Mesenchymal stem cell (in vitro differentiated cells and primary cell): ENCODE data around the gene PHTF2.

Experiments used
- DNase-seq: peaks from one replicate; pipeline ENCODE4 v3.0.0-alpha.2; 2013
- H2AFZ ChIP-seq: one replicate; pipeline ENCODE4 v1.6.1; 2013; ENCODE audit warnings: low read depth, mild to moderate bottlenecking, control low read depth, inconsistent platforms, low read length, moderate library complexity
- H2AK5ac ChIP-seq: 2 replicates; pipeline ENCODE4 v1.6.1; 2013; ENCODE audit warnings: low read length, moderate library complexity, mild to moderate bottlenecking, inconsistent platforms; ENCODE audit not compliant: severe bottlenecking
- H2BK120ac ChIP-seq: one replicate; pipeline ENCODE4 v1.6.1; 2013; ENCODE audit warnings: low read depth, mild to moderate bottlenecking, inconsistent platforms, low read length, moderate library complexity
- H2BK12ac ChIP-seq, 2 experiments: one replicate each; pipeline ENCODE4 v1.6.1; 2013; ENCODE audit warnings: inconsistent platforms in 2 of 2, low read length in 2 of 2, mild to moderate bottlenecking in 2 of 2, moderate library complexity in 2 of 2, control low read depth in 1 of 2
- H2BK15ac ChIP-seq: one replicate; pipeline ENCODE4 v1.6.1; 2013; ENCODE audit warnings: mild to moderate bottlenecking, low read depth, inconsistent platforms; ENCODE audit not compliant: poor library complexity, severe bottlenecking
- H2BK5ac ChIP-seq: 2 replicates; pipeline ENCODE4 v1.6.1; 2013; ENCODE audit warnings: low read depth, mild to moderate bottlenecking, low read length, control low read depth, inconsistent platforms; ENCODE audit not compliant: poor library complexity, severe bottlenecking
- H3K14ac ChIP-seq, 2 experiments: one replicate each; pipeline ENCODE4 v1.6.1; 2013; ENCODE audit warnings: inconsistent platforms in 2 of 2, low read length in 2 of 2, control low read depth in 1 of 2, mild to moderate bottlenecking in 1 of 2, moderate library complexity in 1 of 2
- H3K18ac ChIP-seq, 2 experiments: one replicate each; pipeline ENCODE4 v1.6.1; 2013; ENCODE audit warnings: inconsistent platforms in 2 of 2, low read length in 2 of 2, control low read depth in 1 of 2, low read depth in 1 of 2, mild to moderate bottlenecking in 1 of 2
- H3K23ac ChIP-seq, 2 experiments: one replicate each; pipeline ENCODE4 v1.6.1; 2013; ENCODE audit warnings: inconsistent platforms in 2 of 2, low read length in 2 of 2, mild to moderate bottlenecking in 2 of 2, moderate library complexity in 2 of 2, control low read depth in 1 of 2
- H3K27ac ChIP-seq: 2 replicates; pipeline ENCODE4 v1.5.1; 2013; ENCODE audit warnings: mild to moderate bottlenecking, moderate library complexity, low read length, control low read depth, inconsistent platforms; ENCODE audit not compliant: poor library complexity, severe bottlenecking
- H3K27me3 ChIP-seq, 2 experiments: 2 replicates each; pipeline versions ENCODE4 v1.6.1 to v1.7.0; 2013; ENCODE audit warnings: low read length in 2 of 2, mild to moderate bottlenecking in 2 of 2, moderate library complexity in 2 of 2, control low read depth in 1 of 2, inconsistent platforms in 1 of 2; ENCODE audit not compliant: control insufficient read depth in 1 of 2, insufficient read depth in 1 of 2
- H3K36me3 ChIP-seq, 2 experiments: 2 replicates each; pipeline versions ENCODE4 v1.6.1 to v1.7.0; 2013; ENCODE audit warnings: low read length in 2 of 2, control low read depth in 1 of 2, inconsistent platforms in 1 of 2, low read depth in 1 of 2, mild to moderate bottlenecking in 1 of 2; ENCODE audit not compliant: insufficient read depth in 2 of 2, control insufficient read depth in 1 of 2
- H3K4ac ChIP-seq, 2 experiments: one replicate each; pipeline ENCODE4 v1.6.1; 2013; ENCODE audit warnings: inconsistent platforms in 2 of 2, low read length in 2 of 2, mild to moderate bottlenecking in 2 of 2, moderate library complexity in 2 of 2, control low read depth in 1 of 2, low read depth in 1 of 2
- H3K4me1 ChIP-seq: 2 replicates; pipeline ENCODE4 v1.6.1; 2013; ENCODE audit warnings: low read depth, low read length, control low read depth; ENCODE audit not compliant: control insufficient read depth, insufficient read depth
- H3K4me2 ChIP-seq: 2 replicates; pipeline ENCODE4 v1.6.1; 2013; ENCODE audit warnings: low read length, mild to moderate bottlenecking, inconsistent platforms; ENCODE audit not compliant: poor library complexity, severe bottlenecking
- H3K4me3 ChIP-seq, 2 experiments: 2 replicates each; pipeline versions ENCODE4 v1.5.1 to v1.7.0; 2013; ENCODE audit warnings: low read length in 2 of 2, mild to moderate bottlenecking in 2 of 2, control low read depth in 1 of 2, low read depth in 1 of 2; ENCODE audit not compliant: insufficient read depth in 1 of 2
- H3K79me1 ChIP-seq: replicated peaks from 2 replicates; pipeline ENCODE4 v1.6.1; 2013; ENCODE audit warnings: mild to moderate bottlenecking, control low read depth, low read length, inconsistent platforms; ENCODE audit not compliant: poor library complexity, severe bottlenecking
- H3K9ac ChIP-seq: 2 replicates; pipeline ENCODE4 v1.7.0; 2013; ENCODE audit warnings: mild to moderate bottlenecking, low read length, moderate library complexity
- H3K9me3 ChIP-seq: 2 replicates; pipeline ENCODE4 v1.7.0; 2013; ENCODE audit warnings: mild to moderate bottlenecking, low read length; ENCODE audit not compliant: control insufficient read depth
- H4K8ac ChIP-seq: one replicate; pipeline ENCODE4 v1.6.1; 2013; ENCODE audit warnings: inconsistent platforms, mild to moderate bottlenecking, low read length, moderate library complexity
- H4K91ac ChIP-seq: one replicate; pipeline ENCODE4 v1.6.1; 2013; ENCODE audit warnings: mild to moderate bottlenecking, low read length, inconsistent platforms
- WGBS: methylation state at CpG from one replicate; pipeline ENCODE4 v1.1.7; 2013; ENCODE audit warnings: mixed read lengths; 5-methylcytosine and 5-hydroxymethylcytosine counted together

PHTF2 gene

GRCh38 chr7:77985232-77985973, 186.8 kb downstream of the PHTF2 start:
- Histone ChIP-seq H2BK12ac (no peak overlapping the region), H3K9ac (no peak overlapping the region), H3K27me3 (peaks cover 0 to 3% of the 10 kb centered on the region in 2 experiments), H3K27ac (no peak overlapping the region), H3K9me3 (no peaks in the 10 kb centered on the region), H3K14ac (no peak overlapping the region), H3K4ac (no peak overlapping the region), H3K79me1 (no peaks in the 10 kb centered on the region), H3K4me1 (no peaks in the 10 kb centered on the region), H4K91ac (peak overlapping the region; percentile 50), H2BK120ac (no peak overlapping the region), H2BK15ac (no peak overlapping the region), H3K36me3 (peaks cover 0 to 3% of the 10 kb centered on the region in 2 experiments), H3K4me2 (no peak overlapping the region), H4K8ac (no peak overlapping the region), H3K18ac (peak overlapping the region in 1 of 2 experiments; percentile 2), H2AFZ (no peak overlapping the region), H3K23ac (no peak overlapping the region), H2BK5ac (no peak overlapping the region), H2AK5ac (no peak overlapping the region), H3K4me3 (no peak overlapping the region)
- no peak for DNase-seq
- WGBS = 95% methylated on average over 12 of the region's 12 CpGs

- no peak overlapping the region for H3K4me2 ChIP-seq
- WGBS = 82% methylated on average over 3 of the region's 3 CpGs
These were observed 187.4 kb downstream of the PHTF2 start for GRCh38 chr7:77985974-77986339.

DNA sequence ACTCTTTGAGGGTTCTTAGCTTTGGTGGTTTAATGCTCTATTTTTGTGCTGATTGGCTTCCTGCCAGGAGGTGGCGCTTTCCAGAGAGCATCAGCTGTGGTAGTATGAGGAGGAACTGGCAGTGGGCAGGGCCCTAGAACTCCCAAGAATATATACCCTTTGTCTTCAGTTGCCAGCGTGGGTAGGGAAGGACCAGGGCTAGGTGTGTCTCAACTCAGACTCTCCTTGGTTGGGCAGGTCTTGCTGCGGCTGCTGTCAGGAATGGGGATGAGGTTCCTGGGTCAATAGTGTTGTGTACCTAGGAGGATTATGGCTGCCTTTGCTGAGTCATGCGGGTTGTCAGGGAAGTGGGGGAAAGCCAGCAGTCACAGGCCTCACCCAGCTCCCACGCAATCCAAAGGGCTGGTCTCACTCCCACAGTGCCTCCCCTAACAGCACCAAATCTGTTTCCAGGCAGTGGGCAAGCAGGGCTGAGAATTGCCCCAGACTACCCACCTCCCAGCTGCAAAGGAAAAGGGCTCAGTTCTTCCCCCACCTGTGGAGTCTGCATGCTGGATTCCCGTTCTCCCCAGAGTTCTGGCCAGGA, 191.5 kb downstream of the PHTF2 start:
- WGBS = 78% methylated on average over 6 of the region's 6 CpGs

More at GRCh38 chr7:77985974-77986339, 187.4 kb downstream of the PHTF2 start:
- Histone ChIP-seq H3K4ac (no peak overlapping the region), H2BK15ac (no peak overlapping the region), H3K9ac (no peak overlapping the region), H2BK5ac (no peak overlapping the region), H3K14ac (no peak overlapping the region), H3K18ac (no peak overlapping the region), H3K79me1 (no peaks in the 10 kb centered on the region), H3K23ac (no peak overlapping the region), H3K27ac (no peak overlapping the region), H2BK120ac (no peak overlapping the region), H3K4me1 (no peaks in the 10 kb centered on the region), H2AK5ac (no peak overlapping the region), H3K9me3 (no peaks in the 10 kb centered on the region), H4K8ac (no peak overlapping the region), H2AFZ (no peak overlapping the region), H3K36me3 (peaks cover 0 to 3% of the 10 kb centered on the region in 2 experiments), H3K27me3 (peaks cover 0 to 3% of the 10 kb centered on the region in 2 experiments), H4K91ac (no peak overlapping the region), H2BK12ac (no peak overlapping the region), H3K4me3 (no peak overlapping the region)
- DNase-seq = no peak

DNA sequence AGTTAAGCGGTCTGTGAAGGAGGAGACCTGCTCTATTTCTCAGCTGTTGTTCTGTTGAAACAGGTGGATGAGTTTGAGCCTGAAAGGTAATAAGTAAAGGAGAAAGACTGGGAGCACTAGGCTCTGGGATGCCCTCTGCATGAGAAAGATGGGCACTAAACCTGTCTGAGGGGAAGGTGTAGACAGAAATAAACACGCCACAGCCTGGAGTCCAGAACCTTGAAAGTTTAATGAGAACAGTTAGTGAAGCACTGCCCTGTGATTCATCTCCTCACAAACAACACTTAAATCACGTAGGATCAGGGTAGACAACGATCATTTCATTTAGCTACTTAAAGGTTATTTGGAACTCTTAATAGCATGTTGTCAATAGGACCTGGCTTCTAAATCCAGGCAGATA, 193.1 kb downstream of the PHTF2 start:
- no peak overlapping the region for H2BK12ac ChIP-seq
- no peak overlapping the region for H2AK5ac ChIP-seq
- H3K23ac ChIP-seq = no peak overlapping the region
- H3K9me3 ChIP-seq = no peaks in the 10 kb centered on the region
- H3K14ac ChIP-seq = no peak overlapping the region
- H2BK5ac ChIP-seq = no peak overlapping the region
- H3K4me1 ChIP-seq = no peaks in the 10 kb centered on the region
- no peak overlapping the region for H4K8ac ChIP-seq
- H3K79me1 ChIP-seq = no peaks in the 10 kb centered on the region
- 100% methylated on average over 3 of the region's 4 CpGs for WGBS
- H3K27ac ChIP-seq = no peak overlapping the region
- no peak for DNase-seq
- no peak overlapping the region for H2BK120ac ChIP-seq
- no peak overlapping the region for H3K4me2 ChIP-seq
- no peak overlapping the region for H3K4ac ChIP-seq
- H3K18ac ChIP-seq = no peak overlapping the region
- H3K27me3 ChIP-seq = no peaks in the 10 kb centered on the region
- H3K9ac ChIP-seq = no peak overlapping the region
- H2BK15ac ChIP-seq = no peak overlapping the region
- no peak overlapping the region for H4K91ac ChIP-seq
- H3K36me3 ChIP-seq = no peaks in the 10 kb centered on the region
- no peak overlapping the region for H3K4me3 ChIP-seq
- H2AFZ ChIP-seq = no peak overlapping the region

More for the DNA sequence above, 191.5 kb downstream of the PHTF2 start:
- Histone ChIP-seq H3K27me3 (no peaks in the 10 kb centered on the region), H3K27ac (no peak overlapping the region), H3K36me3 (peaks cover 0 to 3% of the 10 kb centered on the region in 2 experiments), H2BK5ac (no peak overlapping the region), H3K79me1 (no peaks in the 10 kb centered on the region), H3K9ac (no peak overlapping the region), H3K4ac (no peak overlapping the region), H2AFZ (no peak overlapping the region), H3K14ac (no peak overlapping the region), H3K4me1 (no peaks in the 10 kb centered on the region), H3K4me3 (no peak overlapping the region), H3K18ac (no peak overlapping the region), H3K9me3 (no peaks in the 10 kb centered on the region), H2BK12ac (no peak overlapping the region), H2AK5ac (no peak overlapping the region), H4K91ac (no peak overlapping the region), H2BK120ac (no peak overlapping the region), H2BK15ac (no peak overlapping the region), H3K4me2 (no peak overlapping the region), H3K23ac (no peak overlapping the region), H4K8ac (peak overlapping the region; percentile 4)
- DNase-seq = peak; percentile 19
